GM21723 (cell line): ENCODE measurements around the gene DDRGK1.
A peak's percentile ranks its signal among the peaks of the same experiment; 100 is the strongest.
"Not testable (repeated sequence)": the region's sequence is repeated elsewhere in the genome, so short reads cannot be mapped to it uniquely, and the experiment has no call there.

Experiments used
- ATAC-seq: cut with Tn5 transposase; IDR thresholded peaks from one replicate; pipeline ENCODE4 v1.9.1; 2021; ENCODE audit warnings: mild to moderate bottlenecking, moderate library complexity; ENCODE audit not compliant: unreplicated experiment

The DDRGK1 gene

DNA sequence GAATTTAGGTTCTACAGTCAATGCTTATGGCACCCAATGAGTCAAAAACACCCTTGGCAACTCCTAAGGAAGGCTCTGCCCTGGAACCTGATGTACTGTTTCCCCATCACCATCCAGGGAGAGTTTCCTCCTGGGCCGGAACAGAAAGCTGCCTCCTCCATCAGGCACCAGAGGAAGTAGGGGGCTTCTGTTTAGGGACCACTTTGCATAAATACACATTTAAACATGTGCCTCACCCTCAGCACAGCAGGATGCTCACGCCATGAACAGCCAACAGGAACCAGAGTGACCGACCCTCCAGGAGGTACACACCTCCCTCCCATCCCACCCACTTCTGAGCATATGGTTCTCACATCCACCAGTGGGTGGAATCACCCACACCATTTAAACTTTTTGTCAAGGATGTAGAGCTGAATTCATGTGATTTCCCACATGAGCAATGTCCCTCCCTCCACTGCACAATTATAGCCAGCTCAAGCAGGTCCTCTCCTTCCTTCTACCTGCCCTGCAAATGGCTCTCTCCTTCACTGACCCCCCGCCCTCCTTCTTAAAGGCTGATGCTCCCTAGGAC lies 14.8 kb downstream of the DDRGK1 start:
- no peak for ATAC-seq

DNA sequence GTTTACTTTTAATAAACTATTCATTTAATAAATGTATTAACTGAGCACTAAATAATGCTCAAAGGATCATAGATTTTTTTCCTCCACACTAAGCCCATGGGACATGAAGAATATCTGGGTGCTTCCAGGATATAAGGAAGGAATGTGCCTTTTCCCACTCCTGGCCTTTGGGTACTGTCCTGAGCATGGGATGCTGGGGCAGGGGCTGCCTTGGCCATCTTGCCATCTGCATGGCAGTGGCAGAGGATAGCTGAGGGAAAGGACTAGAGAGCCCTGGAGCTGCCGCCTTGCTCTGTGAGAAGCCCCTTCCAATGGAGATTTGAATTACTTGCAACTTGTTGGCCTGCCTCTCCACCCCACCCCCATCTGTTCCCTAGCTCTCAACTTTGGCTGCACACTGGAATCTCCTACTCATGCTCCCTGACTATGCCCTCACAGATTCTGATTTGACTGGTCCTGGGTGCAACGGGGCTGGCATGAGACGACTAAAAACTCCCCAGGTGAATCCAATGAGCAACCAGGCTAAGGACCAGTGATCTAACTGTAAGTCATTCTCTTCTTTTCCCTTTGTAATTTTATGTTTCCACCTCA lies 15.6 kb downstream of the DDRGK1 start:
- no peak for ATAC-seq

DNA sequence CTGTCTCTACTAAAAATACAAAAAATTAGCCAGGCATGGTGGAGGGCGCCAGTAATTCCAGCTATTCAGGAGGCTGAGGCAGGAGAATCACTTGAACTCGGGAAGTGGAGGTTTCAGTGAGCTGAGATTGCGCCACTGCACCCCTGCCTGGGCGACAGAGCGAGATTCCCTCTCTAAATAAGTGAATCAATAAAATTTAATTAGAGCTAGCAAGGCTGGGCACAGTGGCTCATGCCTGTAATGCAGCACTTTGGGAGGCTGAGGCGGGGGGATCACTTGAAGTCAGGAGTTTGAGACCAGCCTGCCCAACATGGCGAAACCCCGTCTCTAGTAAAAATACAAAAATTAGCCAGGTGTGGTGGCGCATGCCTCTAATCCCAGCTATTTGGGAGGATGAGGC lies 16.6 kb downstream of the DDRGK1 start:
- ATAC-seq, result not testable (repeated sequence)

DNA sequence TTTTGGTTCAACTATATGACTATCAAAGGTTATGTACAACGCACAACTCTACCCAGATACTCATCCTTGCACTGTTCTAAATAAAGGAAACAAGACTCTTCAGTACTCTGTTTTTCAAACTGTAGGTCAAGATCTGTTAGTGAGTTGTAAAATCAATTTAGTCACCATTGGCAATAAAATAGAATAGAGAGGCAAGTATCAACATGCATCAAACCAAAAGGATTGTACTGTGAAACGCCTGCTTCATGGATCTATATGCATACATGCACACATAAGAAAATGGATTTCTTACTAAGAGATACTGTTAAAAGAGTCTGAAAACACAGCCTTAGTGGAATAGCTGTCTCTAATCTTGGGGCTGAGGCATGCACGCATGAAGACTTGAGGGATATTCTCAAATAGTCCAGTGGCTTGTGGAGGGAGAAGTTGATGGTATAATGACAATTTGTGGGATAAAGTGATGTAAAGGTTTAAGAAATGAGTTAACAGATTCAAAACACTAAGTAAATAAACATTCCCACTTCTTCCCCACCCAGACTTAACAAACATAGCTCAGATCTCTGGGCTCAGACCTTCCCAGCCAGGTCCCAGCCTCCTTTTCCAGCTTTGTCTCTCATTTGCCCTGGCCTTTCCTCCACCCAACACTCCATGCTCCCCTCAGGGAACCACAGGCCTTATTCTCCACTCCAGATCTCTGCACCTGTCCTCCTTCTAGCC lies 20.4 kb downstream of the DDRGK1 start:
- no peak for ATAC-seq

DNA sequence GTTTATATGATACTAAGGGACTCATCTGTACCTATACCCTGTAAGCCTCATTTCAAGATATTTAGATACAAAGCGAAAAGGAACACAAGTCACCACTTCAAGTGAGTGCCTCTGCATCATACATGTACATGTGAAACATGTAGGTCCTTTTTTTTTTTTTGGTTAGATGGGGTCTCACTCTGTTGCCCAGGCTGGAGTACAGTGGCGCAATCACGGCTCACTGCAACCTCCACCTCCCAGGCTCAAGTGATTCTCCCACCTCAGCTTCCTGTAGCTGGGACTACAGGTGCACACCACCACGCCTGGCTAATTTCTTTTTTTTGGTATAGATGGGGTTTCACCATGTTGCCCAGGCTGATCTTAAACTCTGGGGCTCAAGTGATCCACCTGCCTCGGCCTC lies 22.1 kb downstream of the DDRGK1 start:
- ATAC-seq, result not testable (repeated sequence)

DNA sequence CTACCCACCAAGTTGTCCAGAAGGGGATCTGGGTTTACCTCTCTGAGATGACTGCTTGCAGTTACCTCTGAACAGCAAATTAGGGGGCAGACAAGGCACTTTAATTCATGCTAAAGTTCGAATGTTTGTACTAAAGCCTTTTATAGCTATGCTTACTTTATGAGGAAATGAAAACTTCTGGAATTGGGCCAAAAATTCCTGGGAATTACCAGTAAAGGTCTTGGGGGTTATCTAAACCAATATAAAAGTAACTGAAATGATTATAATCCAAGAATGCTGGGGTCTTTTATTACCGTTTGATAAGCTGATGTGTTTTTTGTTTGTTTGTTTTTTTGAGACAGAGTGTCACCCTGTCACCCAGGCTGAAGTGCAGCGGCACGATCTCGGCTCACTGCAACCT lies 23.2 kb downstream of the DDRGK1 start:
- no peak for ATAC-seq

DNA sequence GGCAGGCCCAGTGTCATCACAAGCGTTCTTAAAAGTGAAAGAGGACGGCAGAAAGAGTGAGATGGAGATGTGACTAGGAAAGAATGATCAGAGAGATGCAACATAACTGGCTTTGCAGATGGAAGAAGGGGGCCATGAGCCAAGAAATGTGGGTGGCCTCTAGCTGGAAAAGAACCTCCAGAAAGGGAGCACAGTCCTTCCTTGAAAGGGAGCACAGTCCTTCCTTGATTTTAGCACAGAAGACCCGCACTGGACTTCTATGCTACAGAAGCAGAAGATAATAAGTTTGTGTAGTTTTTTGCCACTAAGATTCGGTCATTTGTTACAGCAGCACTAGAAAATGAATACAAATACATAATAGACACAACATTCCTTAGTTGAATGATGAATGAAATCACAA lies 24.2 kb downstream of the DDRGK1 start:
- ATAC-seq, result no peak

DNA sequence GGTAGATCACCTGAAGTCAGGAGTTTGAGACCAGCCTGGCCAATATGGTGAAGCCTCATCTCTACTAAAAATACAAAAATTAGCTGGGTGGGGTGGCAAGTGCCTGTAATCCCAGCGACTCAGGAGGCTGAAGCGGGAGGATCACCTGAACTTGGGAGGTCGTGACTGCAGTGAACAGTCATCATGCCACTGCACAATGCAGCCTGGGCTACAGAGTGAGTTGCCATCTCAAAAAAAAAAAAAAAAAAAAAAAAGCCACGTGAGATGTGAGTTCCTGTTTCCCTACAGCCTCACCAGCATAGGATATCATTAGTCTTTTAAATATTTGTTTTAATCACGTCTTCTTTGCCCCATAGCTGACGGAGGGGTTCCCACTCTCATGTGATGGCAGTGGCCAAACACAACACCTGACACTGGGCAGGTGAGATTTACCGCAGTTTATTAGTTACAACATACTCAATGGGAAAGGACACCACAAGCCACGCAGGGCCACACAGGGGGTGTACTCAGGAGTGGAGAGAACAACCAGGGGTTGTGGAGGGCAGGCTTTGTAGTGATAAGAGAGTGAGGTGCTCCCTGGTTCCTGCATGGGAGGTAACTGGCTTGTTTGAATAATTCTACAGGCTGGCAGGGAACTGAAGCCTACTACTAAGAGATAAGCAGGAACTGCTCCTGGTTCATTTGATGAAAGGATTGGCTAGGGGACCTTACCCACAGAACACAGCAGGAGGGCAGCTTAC lies 26.6 kb downstream of the DDRGK1 start:
- ATAC-seq, result no peak

DNA sequence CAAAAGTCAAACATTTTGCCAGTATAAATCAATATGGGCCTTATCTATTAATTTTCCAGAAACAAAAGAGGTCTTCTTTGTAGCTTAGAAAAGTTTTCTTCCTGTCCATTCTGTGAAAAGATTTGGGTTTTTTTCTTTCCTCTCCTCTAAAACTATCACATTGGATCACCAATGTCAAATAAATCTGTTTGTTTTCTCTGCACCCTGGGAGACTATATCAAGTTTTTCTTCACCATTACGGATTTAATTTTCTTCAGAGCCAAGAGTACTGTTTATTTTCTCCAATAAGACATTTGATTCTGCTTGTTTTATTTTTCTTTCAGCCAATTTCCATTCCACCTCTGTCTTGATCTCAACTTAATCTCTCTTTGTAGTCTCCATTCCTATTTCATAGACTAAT lies 29.2 kb downstream of the DDRGK1 start:
- no peak for ATAC-seq

DNA sequence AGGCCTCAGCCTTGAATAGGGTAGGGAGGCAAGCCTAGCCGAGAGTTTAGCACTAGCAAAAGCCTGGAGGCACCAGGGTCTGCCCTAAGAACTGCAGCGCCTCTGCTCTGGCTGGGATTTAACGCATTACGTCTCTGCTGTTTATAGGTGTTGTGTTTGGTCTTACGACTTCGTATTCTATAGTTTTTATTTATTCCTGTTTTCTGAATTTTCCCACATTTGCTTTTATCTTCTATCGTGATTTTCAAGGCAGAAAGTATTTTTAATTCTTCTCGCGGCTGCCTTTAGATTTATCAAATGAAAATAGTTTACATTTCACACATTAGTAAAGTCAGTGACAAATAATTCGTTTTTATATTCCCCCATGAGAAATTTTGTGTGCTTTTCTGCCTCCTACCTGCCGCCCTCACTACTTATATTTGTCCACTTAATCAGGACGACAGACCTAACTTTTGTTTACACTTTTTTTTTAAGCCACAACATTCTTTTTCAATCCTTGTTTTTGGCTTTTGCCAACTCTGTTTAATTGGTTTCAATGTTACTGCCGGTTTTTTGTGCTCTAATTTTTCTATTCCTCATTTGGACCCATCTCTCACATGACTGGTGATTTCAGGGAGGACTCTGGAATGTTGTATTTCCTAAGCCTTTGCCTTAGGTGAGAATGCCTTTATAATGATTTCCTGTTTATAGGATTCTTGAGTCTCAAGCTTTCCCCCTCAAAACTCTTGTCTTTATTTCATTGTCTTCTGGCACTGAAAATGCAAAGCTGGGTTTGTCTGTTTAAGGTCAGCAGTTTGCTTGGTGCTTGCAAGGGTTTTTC lies 29.8 kb downstream of the DDRGK1 start:
- ATAC-seq, result no peak

DNA sequence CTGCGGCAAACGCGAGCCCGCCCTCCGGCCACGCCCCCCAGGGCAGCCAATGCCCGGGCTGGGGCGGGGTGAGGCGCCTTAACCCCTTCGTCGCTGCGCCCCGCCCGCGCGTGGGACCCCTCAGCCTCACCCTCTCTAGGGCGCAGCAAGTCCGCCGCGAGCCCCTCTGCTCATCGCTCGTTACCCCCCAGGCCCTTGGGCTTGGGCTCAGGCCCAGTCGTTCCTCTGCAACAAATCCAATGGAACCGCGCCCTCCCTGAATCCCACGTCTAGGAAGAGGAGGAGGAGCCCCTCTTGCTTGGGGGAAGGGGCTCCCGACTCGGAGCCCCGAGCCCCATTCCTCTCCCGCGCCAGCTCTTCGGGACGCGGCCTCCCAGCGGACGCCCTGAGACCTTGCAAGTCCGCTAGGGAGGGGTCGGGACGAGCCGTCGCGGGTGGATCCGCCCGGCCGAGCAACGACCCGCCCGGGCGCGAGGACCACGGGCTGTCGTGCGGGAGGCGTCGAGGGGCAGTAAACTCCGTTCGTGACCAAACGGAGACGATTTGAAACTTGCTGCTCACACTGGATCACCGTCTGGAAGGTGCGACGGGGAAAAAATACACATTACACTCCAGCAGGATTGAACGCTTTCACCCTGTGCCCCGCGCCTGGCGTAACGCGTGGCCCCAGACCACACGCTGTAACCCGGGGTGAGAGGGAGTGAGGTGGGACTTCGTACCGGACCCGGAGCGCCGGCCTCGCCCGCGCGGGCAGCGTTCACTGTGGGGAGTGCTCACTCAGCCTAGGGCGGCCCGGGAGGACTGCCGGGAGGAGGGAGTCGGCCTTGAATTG lies 30.7 kb downstream of the DDRGK1 start:
- peak; percentile 38 for ATAC-seq

DNA sequence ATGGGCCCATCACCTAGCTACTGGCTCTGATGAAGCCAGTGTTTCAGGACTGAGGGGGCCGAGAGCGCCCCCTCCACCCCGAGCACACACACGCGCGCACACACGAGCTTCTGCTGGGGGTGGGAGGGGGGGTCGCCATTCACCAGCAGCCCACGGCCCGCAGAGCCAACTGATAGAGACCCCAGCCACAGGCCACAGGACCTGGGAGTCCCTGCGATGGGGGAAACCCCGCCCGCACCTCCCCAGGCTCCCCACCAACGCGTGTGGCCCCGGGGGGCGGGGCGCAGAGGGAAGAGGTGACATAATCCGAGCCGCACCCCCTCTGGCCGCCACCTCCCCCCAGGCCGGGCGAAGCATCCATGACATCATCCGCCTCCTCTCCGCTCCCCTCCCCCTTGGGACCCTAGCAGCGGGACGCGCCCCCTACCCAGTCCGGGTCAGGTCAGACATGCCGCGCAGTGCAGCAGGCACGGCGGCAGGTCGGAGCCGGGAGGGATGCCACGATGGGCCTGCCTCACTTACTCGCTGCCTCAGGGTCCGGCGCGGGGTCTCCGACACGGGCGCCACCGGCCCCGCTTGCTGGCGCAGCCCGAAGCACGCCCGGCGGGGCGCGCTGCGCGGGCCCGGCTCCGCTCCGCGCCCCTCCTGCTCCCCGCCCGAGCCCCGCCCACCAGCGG lies 31.4 kb downstream of the DDRGK1 start, which contains the start of gene LZTS3:
LZTS3 (minus strand) TSS at position 617 of the 677 bp plus-strand sequence. CDS start 6,386 bp downstream, outside the sequence.
- ATAC-seq, result peak; percentile 90

DNA sequence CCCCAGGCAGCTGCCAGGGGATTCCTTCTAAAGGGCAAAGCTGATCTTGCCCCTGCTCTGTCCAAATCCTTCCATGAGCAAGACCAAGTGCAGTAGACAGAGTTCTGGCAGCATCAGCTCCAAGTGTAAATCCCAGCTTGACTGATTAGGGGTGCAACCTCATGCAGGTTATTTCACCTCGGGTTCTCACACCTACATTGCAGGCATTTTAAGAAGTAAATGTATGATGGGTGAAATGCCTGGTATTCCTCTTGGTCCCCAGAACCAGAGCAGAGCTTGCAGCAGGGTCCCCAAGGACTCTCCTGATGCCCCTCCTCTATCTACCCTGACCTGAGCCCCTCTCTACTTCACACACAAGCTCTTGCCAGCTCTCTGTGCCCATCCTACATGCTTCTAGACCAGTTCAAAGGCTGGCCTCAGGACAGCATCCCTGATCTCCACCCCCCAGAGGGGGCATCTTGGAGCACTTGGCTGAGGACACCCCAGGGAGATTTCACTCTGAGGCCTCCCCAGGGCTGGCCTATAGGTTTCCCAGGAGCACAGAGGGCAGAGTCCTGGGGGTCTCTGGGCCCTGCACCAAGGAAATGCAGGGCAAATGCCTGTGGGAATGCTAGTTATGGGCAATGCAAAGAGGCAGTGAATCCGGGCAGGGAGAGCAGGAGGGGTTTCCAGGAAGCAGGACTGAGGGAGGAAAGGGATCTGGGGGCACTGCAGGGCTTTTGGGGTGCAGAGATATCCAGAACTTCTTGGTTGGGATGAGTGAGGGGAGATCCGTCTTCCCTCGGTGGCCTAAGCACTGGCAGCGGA lies 32.2 kb downstream of the DDRGK1 start:
- no peak for ATAC-seq

DNA sequence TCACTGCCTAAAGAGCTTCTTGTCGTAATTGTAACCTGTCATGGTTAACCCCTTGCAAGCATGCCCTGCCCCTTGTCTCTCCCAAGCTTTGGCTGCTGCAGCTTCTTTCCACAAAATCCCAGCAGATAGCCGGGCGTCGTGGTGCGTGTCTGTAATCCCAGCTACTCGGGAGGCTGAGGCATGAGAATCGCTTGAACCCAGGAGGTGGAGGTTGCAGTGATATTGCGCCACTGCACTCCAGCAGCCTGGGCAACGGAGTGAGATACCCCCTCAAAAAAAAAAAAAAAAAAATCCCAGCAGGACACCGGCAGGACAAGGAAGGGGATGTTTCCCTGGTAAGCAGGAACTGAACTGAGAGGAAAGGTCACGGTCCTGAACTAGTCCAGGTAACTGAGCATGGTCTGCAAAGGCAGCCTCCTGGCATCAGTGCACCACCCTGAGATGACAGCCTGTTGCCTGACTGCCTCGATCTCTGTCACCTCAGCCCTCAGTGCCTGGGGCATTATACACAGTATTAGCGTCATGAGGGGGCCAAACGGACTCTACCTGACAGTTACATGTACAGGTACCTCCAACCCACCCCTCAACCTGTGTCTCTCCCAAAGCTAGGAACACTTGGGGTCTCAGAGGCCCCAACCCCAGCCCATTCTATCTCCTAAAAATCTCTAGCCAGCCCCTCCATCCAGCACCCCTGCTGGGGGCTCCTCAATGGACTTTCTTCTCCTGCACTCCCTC lies 32.9 kb downstream of the DDRGK1 start:
- ATAC-seq, result no peak

DNA sequence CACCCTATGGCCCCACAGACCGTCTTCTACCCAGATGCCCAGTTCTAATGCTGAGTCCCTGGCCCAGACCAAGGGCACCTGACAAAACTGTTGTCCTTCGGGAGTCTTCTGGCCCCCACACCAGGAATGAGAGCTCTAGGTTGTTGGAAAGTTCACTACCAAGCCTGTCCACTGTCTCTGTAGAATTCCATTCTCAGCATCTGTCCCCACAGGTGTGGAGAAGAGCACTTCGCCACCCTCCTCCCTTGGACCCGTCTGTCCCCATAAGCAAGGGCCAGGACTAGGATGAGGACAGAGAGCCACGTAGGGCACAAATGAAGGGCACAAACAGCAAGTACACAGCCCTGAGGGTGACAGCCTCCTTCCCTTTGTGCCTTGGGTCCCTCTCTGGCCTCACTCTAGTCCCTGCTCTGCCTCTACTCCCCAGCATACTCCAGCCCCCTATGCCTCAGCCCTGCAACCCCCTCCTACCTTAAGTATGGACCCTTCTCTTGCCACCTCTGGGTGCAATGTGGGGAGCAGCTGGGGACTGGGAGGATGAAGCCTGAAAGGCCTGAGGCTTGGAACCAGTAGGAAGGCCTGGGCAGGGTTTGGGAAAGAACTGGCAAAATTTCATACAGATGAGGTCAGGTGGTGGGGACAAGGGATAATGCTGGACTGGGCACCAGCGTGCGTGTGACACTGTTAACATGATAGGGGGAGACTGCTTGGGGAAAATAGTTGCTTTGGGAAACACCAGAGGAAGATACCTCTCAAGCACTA lies 35.5 kb downstream of the DDRGK1 start:
- no peak for ATAC-seq

DNA sequence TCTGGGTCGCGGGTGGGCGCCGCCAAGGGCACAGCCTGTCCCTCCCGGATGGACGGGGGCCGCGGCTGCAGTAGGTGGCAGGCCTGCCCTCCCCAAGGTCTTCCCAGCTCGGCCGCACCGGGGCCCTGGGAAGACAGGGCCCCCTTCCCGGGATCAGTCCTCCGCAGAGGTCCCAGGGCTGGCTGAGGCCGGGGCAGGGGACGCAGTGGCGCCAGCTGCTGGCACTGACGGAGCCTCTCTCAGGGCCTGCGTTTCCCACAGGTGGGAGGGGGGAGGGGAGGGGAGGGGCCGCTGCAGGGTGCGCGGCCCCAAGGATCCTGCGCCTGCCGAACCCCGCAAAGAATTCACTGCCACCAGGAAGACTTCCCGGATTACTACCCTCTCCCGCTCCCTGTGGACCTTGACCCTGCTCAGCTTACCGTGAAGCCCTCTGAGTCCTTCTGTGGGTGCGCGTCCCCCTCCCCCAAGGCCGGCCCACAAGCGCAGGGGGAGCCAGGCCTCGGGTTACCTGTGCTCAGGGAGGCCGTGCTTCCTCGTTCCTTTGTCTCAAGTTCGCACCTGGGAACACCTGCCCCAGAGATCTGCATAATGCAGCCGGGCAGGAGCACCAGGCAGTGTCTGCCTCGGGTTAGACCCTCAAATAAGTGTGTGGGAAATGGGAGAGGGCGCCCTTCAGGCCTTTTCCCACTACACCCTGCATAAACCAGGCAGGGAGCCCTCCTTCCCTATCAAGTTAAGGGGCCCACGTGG lies 36.2 kb downstream of the DDRGK1 start:
- no peak for ATAC-seq

DNA sequence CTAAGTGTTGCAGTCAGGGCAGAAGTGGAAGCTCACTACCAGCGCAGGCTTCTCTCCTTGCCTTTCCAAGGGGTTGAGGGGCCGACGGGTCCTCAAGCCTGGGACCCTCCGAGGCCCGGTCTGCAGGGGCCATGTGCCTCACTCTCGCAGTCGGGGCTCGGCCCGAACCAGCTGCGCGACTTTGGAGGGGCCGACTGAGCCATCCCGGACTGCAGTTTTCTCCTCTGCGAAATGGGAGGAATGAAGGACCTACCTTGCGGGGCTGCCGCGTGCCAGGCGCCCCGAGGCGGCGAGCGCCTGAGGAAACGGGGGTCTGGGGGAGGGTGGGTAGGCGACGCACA lies 36.8 kb downstream of the DDRGK1 start:
- no peak for ATAC-seq
